Cardiac muscle cell (in vitro differentiated cells and primary cell): ENCODE results near the gene AIFM3. TPM values are rescaled to one million over a fixed set of nuclear protein-coding genes. Genes with fewer than 3 reads are reported as not detected.

ENCODE experiments used
- DNase-seq, 2 donors: peaks; one replicate each; pipeline versions ENCODE4 v3.0.0 to v3.0.0-alpha.2; 2010 to 2017; ENCODE audit warnings: low read depth in 1 of 2, low spot score in 1 of 2
- H3K27ac ChIP-seq: fragments of 200-600 bp; sonication (generic); 2 replicates; pipeline ENCODE4 v1.5.1; 2016
- H3K27me3 ChIP-seq: fragments of 200-600 bp; sonication (generic); 2 replicates; pipeline ENCODE4 v1.6.0; 2016; ENCODE audit warnings: control low read depth
- H3K36me3 ChIP-seq: fragments of 200-600 bp; sonication (generic); 2 replicates; pipeline ENCODE4 v1.5.1; 2016; ENCODE audit warnings: control low read depth
- H3K4me1 ChIP-seq: fragments of 200-600 bp; sonication (generic); 2 replicates; pipeline ENCODE4 v1.8.1; 2017; ENCODE audit warnings: low read depth, mild to moderate bottlenecking, mixed run types
- H3K4me3 ChIP-seq: fragments of 200-600 bp; sonication (generic); 2 replicates; pipeline ENCODE4 v1.5.1; 2016; ENCODE audit warnings: mild to moderate bottlenecking
- H3K9me3 ChIP-seq: fragments of 200-600 bp; sonication (generic); 2 replicates; pipeline ENCODE4 v1.5.1; 2017; ENCODE audit warnings: low read depth, mild to moderate bottlenecking, control low read depth
- CTCF ChIP-seq: IDR thresholded peaks from 2 replicates; pipeline ENCODE4 v1.5.1; 2012; ENCODE audit warnings: low read depth, mild to moderate bottlenecking, low read length
- polyA plus RNA-seq: library from polyadenylated mRNA; unstranded; fragments of >200 nt; fragmentation: Nextera tagmentation; extraction: Ambion mirVana; gene quantifications from 2 replicates; pipeline ENCODE4 v1.2.1, GENCODE V29; 2016
- total RNA-seq: library from RNA; depleted of rRNA; stranded (reverse); fragments of >200 nt; gene quantifications from 2 replicates; pipeline ENCODE4 v1.2.3, GENCODE V29; 2016

The AIFM3 gene
- total and polyA plus RNA-seq, 2 experiments from 2014 or later, result 0.67 to 4.8 TPM

GRCh38 chr22:20965104-20965887, 1.8 kb upstream of the AIFM3 start:
- no peaks in the 10 kb centered on the region for H3K36me3 ChIP-seq
- H3K9me3 ChIP-seq, result no peaks in the 10 kb centered on the region
- H3K4me3 ChIP-seq, result peak overlapping the region; percentile 39
- no peak for TF ChIP-seq CTCF
- peaks cover 4% of the 10 kb centered on the region for H3K4me1 ChIP-seq
- no peak overlapping the region for H3K27ac ChIP-seq
- DNase-seq, result peak in 1 of 2 donors; percentile 33
- H3K27me3 ChIP-seq, result peaks cover 34% of the 10 kb centered on the region

- DNase-seq, result no peak
- H3K36me3 ChIP-seq, result no peaks in the 10 kb centered on the region
- H3K4me1 ChIP-seq, result peaks cover 4% of the 10 kb centered on the region
- no peak for TF ChIP-seq CTCF
- H3K4me3 ChIP-seq, result no peak overlapping the region
- H3K27me3 ChIP-seq, result peaks cover 34% of the 10 kb centered on the region
- H3K9me3 ChIP-seq, result no peaks in the 10 kb centered on the region
- H3K27ac ChIP-seq, result no peak overlapping the region
Observed at GRCh38 chr22:20965888-20966855, 883 bp upstream of the AIFM3 start.

- no peak for TF ChIP-seq CTCF
- DNase-seq, result no peak
- Histone ChIP-seq H3K4me1 (peaks cover 4% of the 10 kb centered on the region), H3K9me3 (no peaks in the 10 kb centered on the region), H3K36me3 (no peaks in the 10 kb centered on the region), H3K4me3 (no peak overlapping the region), H3K27me3 (peaks cover 29% of the 10 kb centered on the region), H3K27ac (no peak overlapping the region)
Observed at GRCh38 chr22:20967697-20968211, 699 bp downstream of the AIFM3 start.

- no peak overlapping the region for H3K4me3 ChIP-seq
- no peak overlapping the region for H3K27ac ChIP-seq
- peaks cover 4% of the 10 kb centered on the region for H3K4me1 ChIP-seq
- peaks cover 22% of the 10 kb centered on the region for H3K27me3 ChIP-seq
- H3K36me3 ChIP-seq, result no peaks in the 10 kb centered on the region
- no peaks in the 10 kb centered on the region for H3K9me3 ChIP-seq
- no peak for TF ChIP-seq CTCF
- DNase-seq, result no peak
Observed at GRCh38 chr22:20968281-20968977, 1.4 kb downstream of the AIFM3 start.
